22Rv1 (cell line): Measurements from ENCODE around the gene PTPRG.

Experiments
- CTCF ChIP-seq: fragments of 450-650 bp; IDR thresholded peaks from 2 replicates; pipeline ENCODE4 v1.5.1; 2017; ENCODE audit warnings: mild to moderate bottlenecking
- ZFX ChIP-seq: fragments of 450-650 bp; IDR thresholded peaks from 2 replicates; pipeline ENCODE4 v1.6.1; 2017; ENCODE audit warnings: antibody characterized with exemption, borderline replicate concordance

- TF ChIP-seq CTCF (no peak), ZFX (no peak)
These were observed 267.7 kb downstream of the PTPRG start for GRCh38 chr3:61828880-61829721.
